NCI-H146 (cell line): ENCODE data around the gene CPAMD8.
"Not testable (repeated sequence)": the region's sequence is repeated elsewhere in the genome, so short reads cannot be mapped to it uniquely, and the experiment has no call there.

ENCODE experiments used
- DNase-seq: peaks from one replicate; lab custom pipeline; 2025; lab: John Stamatoyannopoulos, UW

The CPAMD8 gene

GRCh38 chr19:17041976-17042375, 15.4 kb upstream of the CPAMD8 start:
- peak; percentile 19 for DNase-seq

GRCh38 chr19:17037966-17038500, 11.4 kb upstream of the CPAMD8 start:
- no peak for DNase-seq

GRCh38 chr19:17037184-17037583, 10.6 kb upstream of the CPAMD8 start:
- no peak for DNase-seq

- DNase-seq, result peak; percentile 20
These were observed 10.0 kb upstream of the CPAMD8 start for GRCh38 chr19:17036640-17037039.

- DNase-seq, result no peak
These were observed 9.3 kb upstream of the CPAMD8 start for GRCh38 chr19:17035842-17036424.

GRCh38 chr19:17031741-17032140, 5.1 kb upstream of the CPAMD8 start:
- no peak for DNase-seq

- no peak for DNase-seq
These were observed 945 bp upstream of the CPAMD8 start for GRCh38 chr19:17027535-17027975.

- no peak for DNase-seq
These were observed 485 bp downstream of the CPAMD8 start for GRCh38 chr19:17025991-17026658.

- DNase-seq, result no peak
These were observed 1.2 kb downstream of the CPAMD8 start for GRCh38 chr19:17025361-17025760.

- not testable (repeated sequence) for DNase-seq
These were observed 1.7 kb downstream of the CPAMD8 start for GRCh38 chr19:17024941-17025340.

GRCh38 chr19:17023805-17024204, 2.8 kb downstream of the CPAMD8 start:
- no peak for DNase-seq

- no peak for DNase-seq
These were observed 3.9 kb downstream of the CPAMD8 start for GRCh38 chr19:17022738-17023137.

GRCh38 chr19:17021793-17022590, 4.6 kb downstream of the CPAMD8 start:
- DNase-seq, result no peak

GRCh38 chr19:17021328-17021727, 5.3 kb downstream of the CPAMD8 start:
- DNase-seq, result no peak

GRCh38 chr19:17020823-17021222, 5.8 kb downstream of the CPAMD8 start:
- DNase-seq, result no peak

GRCh38 chr19:17020385-17020784, 6.2 kb downstream of the CPAMD8 start:
- no peak for DNase-seq

- not testable (repeated sequence) for DNase-seq
These were observed 12.3 kb downstream of the CPAMD8 start for GRCh38 chr19:17014212-17014861.

- no peak for DNase-seq
These were observed 15.1 kb downstream of the CPAMD8 start for GRCh38 chr19:17011485-17011884.

- no peak for DNase-seq
These were observed 20.0 kb downstream of the CPAMD8 start for GRCh38 chr19:17006579-17006978.

- no peak for DNase-seq
These were observed 21.6 kb downstream of the CPAMD8 start for GRCh38 chr19:17005000-17005399.

GRCh38 chr19:17004386-17004785, 22.2 kb downstream of the CPAMD8 start:
- no peak for DNase-seq

GRCh38 chr19:17002455-17002854, 24.2 kb downstream of the CPAMD8 start:
- DNase-seq, result no peak
